NK-92 treated with Interleukin-12 subunit alpha and Interleukin-12 subunit beta, amount 100 ng/mL, for 24 hours (cell line): ENCODE results near the gene WNK2.

Source experiments
- DNase-seq: peaks from one replicate; lab custom pipeline; 2025; lab: John Stamatoyannopoulos, UW

WNK2 gene

GRCh38 chr9:93200449-93200742, 16.5 kb downstream of the WNK2 start:
- DNase-seq: no peak

GRCh38 chr9:93200989-93201334, 17.0 kb downstream of the WNK2 start:
- DNase-seq: no peak

- no peak for DNase-seq
Measured at GRCh38 chr9:93203026-93203717, 19.2 kb downstream of the WNK2 start.

- no peak for DNase-seq
Measured at GRCh38 chr9:93203718-93204469, 20.0 kb downstream of the WNK2 start.

- DNase-seq: no peak
Measured at GRCh38 chr9:93204470-93205043, 20.6 kb downstream of the WNK2 start.

GRCh38 chr9:93205045-93205768, 21.3 kb downstream of the WNK2 start:
- peak; percentile 20 for DNase-seq

GRCh38 chr9:93205896-93206575, 22.1 kb downstream of the WNK2 start:
- no peak for DNase-seq

- DNase-seq: no peak
Measured at GRCh38 chr9:93206576-93207155, 22.7 kb downstream of the WNK2 start.

GRCh38 chr9:93207326-93207814, 23.4 kb downstream of the WNK2 start:
- no peak for DNase-seq

- no peak for DNase-seq
Measured at GRCh38 chr9:93207860-93208734, 24.2 kb downstream of the WNK2 start.

- DNase-seq: no peak
Measured at GRCh38 chr9:93209097-93209496, 25.2 kb downstream of the WNK2 start.

GRCh38 chr9:93209576-93210323, 25.8 kb downstream of the WNK2 start:
- no peak for DNase-seq

- DNase-seq: no peak
Measured at GRCh38 chr9:93210324-93210973, 26.5 kb downstream of the WNK2 start.

- DNase-seq: no peak
Measured at GRCh38 chr9:93210974-93211653, 27.2 kb downstream of the WNK2 start.

- no peak for DNase-seq
Measured at GRCh38 chr9:93211654-93212001, 27.7 kb downstream of the WNK2 start.

GRCh38 chr9:93212409-93212808, 28.5 kb downstream of the WNK2 start:
- DNase-seq: no peak

GRCh38 chr9:93216073-93216365, 32.1 kb downstream of the WNK2 start:
- no peak for DNase-seq

GRCh38 chr9:93217706-93218105, 33.8 kb downstream of the WNK2 start:
- no peak for DNase-seq

- DNase-seq: no peak
Measured at GRCh38 chr9:93218161-93218560, 34.2 kb downstream of the WNK2 start.
